NCI-H2227 (cell line): Measurements from ENCODE around the gene SMC6.

ENCODE experiments used
- DNase-seq: peaks from one replicate; lab custom pipeline; 2025; ENCODE audit not compliant: unreplicated experiment; lab: John Stamatoyannopoulos, UW

SMC6 gene

DNA sequence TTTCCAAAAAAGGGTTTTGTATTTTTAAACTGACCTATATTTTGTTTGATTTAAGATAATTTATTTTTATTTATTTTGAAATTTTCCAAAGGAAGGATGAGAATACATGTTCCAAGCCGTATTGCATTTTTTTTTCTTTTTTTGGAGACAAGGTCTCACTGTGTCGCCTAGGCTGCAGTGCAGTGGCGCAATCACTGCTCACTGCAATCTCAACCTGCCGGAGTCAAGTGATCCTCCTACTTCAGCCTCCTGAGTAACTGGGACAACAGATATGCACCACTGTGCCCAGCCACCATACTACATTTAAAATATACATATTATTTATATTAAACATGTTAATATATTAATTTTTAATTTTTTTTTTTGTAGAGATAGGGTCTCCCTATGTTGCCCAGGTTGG, 15.3 kb upstream of the SMC6 start:
- no peak for DNase-seq

DNA sequence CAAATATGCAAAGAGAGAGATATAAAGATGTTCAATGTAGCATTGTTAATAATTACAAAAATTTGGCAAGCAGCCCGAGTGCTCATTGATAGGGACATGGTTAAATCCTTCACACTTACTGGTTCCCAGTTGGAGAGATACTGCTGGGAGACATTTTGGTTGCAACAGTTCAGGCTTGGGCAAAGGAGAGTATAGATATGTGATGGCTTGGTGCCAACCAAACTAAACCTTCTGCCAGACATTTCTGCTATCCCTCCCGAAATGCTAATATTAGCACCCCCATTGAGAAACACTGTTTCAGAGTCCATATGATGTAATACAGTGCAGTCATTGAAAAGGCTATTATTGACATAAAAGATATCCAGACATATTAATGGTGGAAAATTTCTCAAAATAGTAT, 11.8 kb upstream of the SMC6 start:
- DNase-seq = no peak

DNA sequence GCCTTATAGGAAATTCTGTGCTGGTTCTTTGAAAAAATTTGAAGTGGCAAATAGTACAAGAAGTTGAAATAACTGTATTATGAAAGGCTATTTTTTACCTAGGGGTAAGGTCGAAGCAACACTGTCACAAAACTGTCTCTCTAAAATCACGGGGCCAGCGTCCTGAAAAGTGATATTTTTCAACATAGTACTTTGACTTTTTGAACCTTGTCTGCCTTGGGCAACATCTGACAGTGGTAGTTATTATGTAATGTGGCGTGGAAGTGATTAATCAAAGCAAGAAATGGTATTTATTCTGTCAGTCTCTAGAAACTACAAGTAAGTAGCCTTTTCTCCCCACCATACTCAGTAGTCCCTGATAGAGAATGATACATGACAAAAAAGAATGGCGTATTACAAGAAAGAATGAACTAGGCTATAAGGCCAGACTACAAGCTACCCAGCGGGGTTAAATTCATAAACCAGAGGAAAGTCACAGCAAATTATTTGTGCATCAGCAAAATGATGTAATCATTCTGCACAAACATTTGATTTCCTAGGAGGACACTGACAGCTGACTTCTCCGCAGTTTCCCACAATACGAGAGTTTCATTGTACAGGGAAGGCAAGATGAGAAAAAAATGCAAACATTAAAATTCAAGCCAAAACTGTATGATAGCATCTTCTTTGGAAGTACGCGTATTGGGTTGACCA, 10.2 kb upstream of the SMC6 start:
- DNase-seq = no peak

DNA sequence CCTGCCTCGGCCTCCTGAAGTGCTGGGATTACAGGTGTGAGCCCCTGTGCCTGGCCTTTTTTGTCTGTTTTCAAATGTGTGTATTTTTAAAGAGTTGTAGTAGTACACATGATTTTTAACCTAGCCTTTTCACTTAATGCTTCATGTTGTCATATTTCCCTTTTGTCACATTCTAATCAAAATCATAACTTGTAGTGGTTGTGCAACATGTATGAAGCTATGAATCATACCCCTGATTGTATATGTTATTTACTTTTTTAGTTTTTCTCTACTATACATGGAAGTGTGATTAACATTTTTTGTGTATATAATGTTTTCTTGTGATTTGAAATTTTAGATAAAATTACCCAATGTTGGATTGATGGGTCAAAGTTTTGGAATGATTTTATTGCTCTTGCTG, 8.8 kb upstream of the SMC6 start:
- DNase-seq = no peak

DNA sequence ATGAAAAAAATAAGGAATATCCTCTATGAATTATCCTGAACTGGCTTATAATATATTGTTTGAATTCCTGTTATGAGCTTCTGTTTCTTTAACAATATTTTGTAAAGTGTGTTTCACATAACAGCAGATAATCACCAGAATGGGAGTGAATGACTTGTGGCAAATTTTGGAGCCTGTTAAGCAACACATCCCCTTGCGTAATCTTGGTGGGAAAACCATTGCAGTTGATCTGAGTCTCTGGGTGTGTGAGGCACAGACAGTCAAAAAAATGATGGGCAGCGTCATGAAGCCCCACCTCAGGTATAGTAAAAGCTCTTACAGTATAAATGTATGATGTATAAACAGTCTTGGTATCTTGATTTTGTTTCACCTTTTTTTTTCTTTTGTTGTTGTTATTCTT, 6.2 kb upstream of the SMC6 start:
- DNase-seq = no peak

DNA sequence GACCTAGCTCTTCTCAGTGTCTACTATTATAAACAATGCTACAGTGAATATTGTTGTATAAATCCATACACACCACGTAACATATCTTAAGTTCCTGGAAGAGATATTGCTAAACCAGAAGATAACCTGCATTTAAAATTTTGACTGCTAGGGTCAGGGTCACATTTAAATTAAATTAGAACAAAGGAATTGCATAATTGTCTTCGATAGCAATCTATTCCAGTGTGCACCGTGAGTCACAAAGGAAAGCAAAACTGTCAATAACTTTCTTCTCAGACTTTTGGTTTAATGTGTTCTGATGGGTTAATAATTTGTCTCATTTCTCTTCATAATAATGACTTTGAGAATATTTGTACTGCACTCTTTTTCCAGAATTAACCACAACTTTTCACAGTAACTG, 4.5 kb upstream of the SMC6 start:
- no peak for DNase-seq

DNA sequence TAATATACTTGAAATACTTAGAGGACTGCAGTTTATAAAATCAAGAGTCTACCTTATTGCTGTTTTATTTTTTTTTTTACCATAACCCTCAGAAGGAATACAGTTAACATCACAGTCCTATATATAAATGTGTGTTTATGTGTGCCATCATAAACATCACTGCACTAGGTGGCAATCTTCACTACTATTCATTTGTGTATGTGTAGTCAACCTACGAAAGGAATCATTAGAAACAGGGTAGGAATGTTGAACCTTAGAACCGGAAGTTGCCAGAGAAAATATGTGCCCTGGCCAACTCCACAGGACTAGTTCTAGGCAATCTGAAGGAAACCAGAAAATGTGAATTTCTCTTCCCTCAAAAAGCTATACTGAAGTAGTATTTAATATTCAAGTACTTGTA, 3.7 kb upstream of the SMC6 start:
- DNase-seq = peak; percentile 7

DNA sequence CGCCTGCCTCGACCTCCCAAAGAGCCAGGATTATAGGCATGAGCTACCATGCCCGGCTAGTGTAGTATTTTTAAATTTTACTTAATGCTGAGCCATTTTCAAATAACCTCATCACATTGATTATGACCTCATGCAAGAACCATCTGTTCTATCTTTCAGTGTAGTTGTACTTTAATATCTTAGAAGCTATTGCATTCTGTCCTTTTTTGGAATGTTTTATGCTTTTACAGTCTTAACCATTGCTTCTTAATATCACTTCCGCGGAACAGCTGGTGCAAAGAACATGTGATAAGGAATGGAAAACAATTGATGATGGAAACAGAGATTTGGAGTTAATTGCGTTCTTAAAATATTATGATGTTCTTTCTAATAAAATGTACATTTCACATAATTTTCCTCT, 3.1 kb upstream of the SMC6 start:
- DNase-seq = no peak

DNA sequence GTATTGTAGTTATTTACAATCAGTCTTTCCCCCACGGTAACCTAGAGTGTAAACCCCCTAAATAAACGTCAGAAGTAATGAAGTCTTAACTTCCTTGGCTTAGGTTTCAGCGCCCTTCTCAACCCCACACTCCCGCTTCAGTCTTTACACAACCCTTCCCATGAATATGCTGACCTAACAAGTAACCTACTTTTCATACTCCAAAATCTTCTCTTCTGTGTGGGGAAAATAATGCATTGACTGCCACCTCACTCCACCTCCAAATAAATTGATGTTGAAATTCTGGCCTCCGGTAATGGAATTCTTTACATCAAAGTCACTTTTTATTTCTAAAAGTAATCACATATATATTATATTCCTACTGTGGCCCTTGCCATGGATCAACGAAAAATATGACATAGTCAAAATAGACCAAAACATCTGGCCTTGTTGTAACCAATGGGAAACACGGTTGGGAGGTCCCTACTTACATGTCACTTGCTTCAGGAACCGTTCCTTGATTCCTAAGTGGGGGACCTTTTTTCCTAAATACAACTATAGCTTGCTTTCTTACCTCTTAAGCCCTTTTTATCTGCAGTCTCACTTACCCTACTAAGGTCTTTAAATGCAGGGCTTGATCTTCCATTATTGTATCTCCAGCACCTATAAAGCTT, 1.3 kb upstream of the SMC6 start:
- DNase-seq = peak; percentile 16

DNA sequence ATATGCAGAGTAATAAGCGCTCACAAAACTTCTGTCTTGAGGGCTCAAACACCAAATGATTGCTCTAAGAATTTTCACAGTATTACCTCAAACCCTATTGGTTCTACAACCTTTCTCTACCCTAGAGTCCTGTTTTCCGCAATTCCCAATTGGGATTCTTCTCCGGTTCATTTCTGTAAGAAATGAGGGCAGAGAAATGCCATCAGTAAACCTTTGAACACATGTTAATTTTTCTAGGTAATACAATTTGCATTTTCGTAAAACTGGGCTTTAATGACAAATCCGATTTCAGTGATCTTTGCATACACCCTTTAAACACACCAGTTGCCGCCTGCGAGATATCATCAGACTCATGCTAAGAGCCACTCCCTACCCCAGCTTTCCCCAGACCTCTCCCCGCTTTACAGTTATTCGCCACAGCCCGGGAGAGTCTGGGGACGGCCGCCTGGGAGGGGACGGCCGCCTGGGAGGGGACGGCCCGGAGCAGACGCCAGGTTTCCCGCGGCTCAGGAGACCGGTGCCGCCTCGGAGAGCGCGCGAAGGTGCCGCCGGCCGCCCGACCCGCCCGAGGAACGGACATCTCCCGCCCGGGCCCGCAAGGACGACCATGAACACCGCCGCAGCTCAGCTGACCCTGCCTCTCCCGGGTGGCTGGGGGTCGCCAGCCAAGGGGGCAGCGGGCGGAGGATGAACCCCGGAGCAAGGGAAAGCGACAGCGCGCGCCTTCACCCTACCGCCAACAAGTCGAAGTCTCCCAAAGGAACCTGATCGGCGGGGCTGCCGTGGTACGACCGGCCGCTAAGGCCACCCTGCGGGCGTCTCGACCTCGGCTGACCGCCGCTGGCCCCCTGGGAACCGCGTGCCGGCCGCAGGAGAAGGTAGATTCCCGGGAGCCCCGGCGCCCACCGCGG, 463 bp downstream of the SMC6 start:
- DNase-seq = peak; percentile 71

DNA sequence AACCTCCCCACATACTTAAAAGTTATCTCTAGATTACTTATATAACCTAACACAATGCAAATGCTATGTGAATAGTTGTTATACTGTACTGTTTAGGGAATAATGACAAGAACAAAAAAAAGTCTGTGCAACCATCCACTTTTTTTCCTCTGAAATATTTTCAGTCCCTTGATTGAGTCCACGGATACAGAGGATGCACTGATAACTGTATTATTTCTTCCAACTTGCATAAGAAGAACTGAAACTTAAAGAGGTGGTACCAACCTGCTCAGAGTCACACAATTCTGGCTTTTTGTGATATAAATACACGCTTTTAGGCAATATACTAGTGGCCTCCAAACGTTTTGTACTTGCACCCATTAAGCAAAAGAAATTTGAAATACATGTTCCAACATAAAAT, 1.4 kb downstream of the SMC6 start:
- no peak for DNase-seq

DNA sequence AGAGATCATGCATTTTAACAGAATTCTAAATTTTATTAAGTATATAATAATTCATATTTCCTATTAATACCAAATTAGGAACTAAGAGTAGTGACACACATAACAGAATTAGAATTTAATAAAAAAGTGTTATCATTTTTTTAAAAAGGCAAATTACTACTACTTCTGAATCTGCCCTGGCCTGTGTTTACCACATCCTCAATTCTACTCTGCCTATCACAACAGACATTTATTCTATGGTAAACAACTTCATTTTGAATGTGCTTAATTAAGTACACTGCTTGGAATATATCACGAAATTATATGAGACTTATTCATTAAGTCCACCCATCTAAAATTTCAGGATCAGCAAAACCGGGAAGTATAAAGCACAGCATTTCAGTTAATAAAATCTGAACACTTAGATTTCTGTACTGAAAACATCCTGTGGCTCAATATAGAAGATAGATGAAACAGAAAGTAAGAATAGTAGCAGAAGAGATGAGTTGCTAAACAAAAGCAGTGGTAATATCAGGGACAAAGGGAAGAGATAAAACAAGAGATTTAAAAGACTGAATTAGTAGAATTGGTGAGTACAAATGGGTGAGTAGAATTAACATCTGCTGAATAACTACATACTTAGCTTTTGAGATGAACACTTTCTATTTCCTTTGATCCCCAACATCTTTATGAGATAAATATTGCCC, 3.7 kb downstream of the SMC6 start:
- DNase-seq = no peak

DNA sequence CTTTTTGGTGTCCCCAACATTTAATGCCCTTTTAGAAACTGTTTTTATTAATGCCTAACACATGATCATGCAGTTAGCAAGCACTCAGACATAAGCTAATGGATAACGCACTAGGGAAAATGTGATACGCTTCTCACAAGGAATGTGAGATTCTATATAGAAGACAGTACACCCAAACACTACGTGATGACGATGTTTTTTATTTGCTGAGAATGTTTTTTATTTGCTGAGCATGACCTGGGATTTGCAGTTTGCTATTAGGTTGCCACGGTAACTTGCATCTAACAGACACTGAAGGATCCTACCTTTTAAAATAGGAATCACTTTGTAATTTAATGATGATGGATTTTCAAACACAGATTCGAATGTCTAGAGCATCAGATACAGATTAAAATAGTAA, 4.9 kb downstream of the SMC6 start:
- DNase-seq = peak; percentile 49

DNA sequence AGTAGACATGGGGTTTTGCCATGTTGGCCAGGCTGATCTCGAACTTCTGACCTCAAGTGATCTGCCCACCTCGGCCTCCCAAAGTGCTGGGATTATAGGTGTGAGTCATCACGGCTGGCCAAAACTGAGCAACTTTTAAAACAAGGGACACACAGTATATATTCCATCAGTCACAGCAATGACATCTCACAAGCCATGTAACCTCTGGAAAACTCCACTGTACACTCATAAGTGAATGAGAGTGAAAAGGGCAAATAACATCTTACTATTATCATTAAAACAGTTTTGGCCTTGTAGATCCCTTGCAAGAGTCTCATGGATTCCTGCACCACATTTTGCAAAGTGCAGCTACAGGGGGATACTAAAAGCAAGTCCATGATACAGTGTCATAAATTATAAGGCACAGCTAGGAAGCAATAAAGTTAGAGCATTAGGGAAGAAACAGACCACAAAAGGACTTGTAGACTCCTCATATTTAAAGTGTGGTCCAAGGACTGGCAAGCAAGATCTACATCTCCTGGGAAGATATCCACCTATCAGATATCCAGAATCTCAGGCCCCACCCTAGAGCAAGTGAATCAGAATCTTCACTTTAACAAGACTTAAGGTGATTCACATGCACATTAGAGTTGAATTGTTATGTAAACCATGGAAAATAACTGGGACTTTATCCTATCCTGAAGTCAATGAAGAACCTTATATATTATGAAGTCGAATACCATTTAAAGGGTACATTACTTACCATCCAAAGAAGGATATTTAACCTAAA, 5.7 kb downstream of the SMC6 start:
- DNase-seq = no peak

DNA sequence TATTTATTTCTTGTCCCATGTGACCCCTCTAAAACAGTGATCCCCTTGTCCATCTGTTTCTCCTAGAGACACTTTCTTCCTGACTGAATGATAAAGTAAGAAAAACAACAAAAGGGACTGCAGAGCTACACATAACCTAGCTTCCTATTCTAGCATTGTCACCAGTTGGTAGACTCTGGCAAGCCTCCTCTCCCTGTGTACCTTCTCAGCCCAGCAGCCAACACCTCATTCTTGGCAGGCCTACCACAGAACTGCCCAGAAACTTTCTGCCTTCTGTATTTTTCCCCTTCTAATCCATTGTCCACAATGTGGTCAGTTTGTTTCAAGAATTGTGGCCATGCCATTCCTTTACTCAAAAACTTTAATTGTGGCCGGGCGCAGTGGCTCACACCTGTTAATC, 13.4 kb downstream of the SMC6 start:
- no peak for DNase-seq

DNA sequence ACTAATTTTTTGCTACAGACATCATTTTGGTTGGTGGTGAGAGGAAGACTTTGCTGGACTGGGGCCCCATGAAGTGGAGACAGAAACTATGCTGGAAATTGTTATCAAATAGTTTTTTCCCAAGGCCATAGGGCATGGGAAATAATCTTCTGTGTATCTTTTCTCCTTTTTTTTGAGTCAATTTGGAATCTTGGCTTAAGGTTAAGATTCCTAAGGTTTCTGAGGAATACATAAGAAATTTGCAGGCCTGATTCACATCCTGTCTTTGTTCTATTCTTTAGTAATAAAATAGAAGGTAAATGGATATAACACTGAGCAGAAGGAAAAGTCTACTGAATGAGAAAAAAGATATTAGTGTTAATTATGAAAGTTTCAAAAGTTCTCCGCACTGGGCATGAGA, 16.6 kb downstream of the SMC6 start:
- no peak for DNase-seq

DNA sequence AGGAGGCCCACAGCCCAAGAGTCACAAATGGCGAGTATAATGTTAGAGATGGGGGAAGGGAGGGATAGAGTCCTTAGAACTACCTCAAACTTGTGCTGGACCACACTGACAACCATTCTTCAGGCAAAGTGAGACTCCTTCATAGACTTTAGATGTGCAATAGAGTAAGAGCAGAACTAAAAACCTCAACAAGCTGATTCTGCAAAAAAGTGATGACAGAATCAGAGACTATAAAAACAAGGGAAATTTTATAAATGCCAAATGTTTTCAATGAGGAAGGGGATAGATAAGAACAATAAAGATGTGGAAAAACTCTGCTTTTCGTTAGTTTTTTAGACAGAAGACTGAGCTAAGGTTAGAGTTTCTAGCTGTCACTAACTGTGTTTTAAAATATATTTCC, 17.7 kb downstream of the SMC6 start:
- no peak for DNase-seq

DNA sequence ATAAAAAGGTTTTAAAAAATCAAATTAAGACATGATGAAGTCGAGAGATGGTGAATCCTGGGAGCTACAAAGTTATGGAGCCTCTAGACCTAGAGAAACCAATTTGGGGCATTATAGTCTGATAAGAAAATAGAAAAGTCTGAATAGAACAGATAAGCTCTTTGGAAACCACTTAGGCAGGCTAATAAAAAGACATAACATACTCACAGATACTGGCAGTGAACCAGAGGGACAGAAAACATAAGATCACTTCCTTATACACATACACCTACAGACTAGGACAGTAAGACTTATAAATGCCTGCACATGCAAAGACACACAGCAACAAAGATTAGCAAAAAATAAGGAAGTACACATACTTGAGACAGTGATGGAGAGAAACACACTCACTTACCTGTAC, 20.0 kb downstream of the SMC6 start:
- DNase-seq = no peak

DNA sequence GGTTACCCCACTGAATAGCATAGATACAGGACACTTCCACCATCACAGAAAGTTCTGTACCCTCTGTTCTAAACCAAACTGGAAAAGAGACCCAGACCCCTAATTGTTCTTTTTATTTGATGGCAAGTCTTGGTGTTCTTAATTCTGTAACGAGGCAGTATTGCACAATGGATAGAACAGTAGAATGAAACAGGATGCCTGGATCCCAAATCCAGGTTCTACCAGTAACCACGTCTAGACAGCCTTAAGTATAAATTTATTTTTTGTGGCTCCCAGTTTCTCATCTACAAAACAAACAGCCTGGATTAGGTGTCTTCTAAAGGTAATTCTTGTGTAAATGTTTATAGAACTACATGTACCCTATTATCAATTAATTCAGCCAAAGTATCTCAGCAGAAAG, 23.7 kb downstream of the SMC6 start:
- DNase-seq = no peak

DNA sequence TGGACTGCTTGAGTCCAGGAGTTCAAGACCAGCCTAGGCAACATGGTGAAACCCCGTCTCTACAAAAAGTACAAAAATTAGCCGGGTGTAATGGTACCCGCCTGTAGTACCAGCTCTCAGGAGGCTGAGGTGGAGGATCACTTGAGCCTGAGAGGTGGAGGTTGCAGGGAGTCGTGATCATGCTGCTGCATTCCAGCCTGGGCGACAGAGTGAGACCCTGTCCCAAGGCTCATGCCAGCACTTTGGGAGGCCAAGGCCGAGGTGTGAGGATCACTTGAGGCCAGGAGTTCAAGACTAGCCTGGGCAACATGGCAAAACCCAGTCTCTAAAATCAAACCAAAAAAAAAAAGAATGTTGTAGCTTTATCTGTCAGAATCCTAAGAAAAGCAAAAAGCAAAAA, 25.4 kb downstream of the SMC6 start:
- DNase-seq = no peak
